OCI-LY7 (cell line): ENCODE results near the gene CHSY3.

ENCODE experiments used
- EZH2phosphoT487 ChIP-seq: fragments of 200-600 bp; sonication (generic); IDR thresholded peaks from 2 replicates; pipeline ENCODE4 v1.6.1; 2018; ENCODE audit warnings: low read depth, borderline replicate concordance, mild to moderate bottlenecking, mixed run types, antibody characterized with exemption, low read length, moderate library complexity, mixed read lengths
- TF ChIP-seq, protein P1 (sequence below): fragments of 200-600 bp; sonication (generic); conservative IDR thresholded peaks from 2 replicates; pipeline ENCODE4 v1.5.1; 2014; ENCODE audit warnings: mild to moderate bottlenecking, antibody characterized with exemption, low read length, moderate library complexity, mixed read lengths

GRCh38 chr5:130023604-130024003 is 119.3 kb downstream of the CHSY3 start:
- TF ChIP-seq, protein P1, sequence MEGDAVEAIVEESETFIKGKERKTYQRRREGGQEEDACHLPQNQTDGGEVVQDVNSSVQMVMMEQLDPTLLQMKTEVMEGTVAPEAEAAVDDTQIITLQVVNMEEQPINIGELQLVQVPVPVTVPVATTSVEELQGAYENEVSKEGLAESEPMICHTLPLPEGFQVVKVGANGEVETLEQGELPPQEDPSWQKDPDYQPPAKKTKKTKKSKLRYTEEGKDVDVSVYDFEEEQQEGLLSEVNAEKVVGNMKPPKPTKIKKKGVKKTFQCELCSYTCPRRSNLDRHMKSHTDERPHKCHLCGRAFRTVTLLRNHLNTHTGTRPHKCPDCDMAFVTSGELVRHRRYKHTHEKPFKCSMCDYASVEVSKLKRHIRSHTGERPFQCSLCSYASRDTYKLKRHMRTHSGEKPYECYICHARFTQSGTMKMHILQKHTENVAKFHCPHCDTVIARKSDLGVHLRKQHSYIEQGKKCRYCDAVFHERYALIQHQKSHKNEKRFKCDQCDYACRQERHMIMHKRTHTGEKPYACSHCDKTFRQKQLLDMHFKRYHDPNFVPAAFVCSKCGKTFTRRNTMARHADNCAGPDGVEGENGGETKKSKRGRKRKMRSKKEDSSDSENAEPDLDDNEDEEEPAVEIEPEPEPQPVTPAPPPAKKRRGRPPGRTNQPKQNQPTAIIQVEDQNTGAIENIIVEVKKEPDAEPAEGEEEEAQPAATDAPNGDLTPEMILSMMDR: no peak
- no peak for TF ChIP-seq EZH2phosphoT487
